Liver (tissue), 9 donors: ENCODE results near the gene KBTBD13. TPM values are rescaled to one million over a fixed set of nuclear protein-coding genes. Genes with fewer than 3 reads are reported as not detected.
A peak's percentile ranks its signal among the peaks of the same experiment; 100 is the strongest.

Source experiments
- DNase-seq: peaks from one replicate; pipeline ENCODE4 v3.0.0-alpha.2; 2017; ENCODE audit warnings: low spot score
- H3K27ac ChIP-seq, 2 donors: one replicate each; pipeline ENCODE4 v1.7.0; 2013; ENCODE audit warnings: inconsistent platforms in 2 of 2, low read length in 2 of 2, control low read depth in 1 of 2, low read depth in 1 of 2, mild to moderate bottlenecking in 1 of 2
- H3K27me3 ChIP-seq, 4 donors: one replicate each; pipeline versions ENCODE4 v1.6.1 to v1.7.0; 2013; ENCODE audit warnings: low read length in 3 of 4, inconsistent platforms in 1 of 4, mild to moderate bottlenecking in 1 of 4, moderate library complexity in 1 of 4; ENCODE audit not compliant: control insufficient read depth in 4 of 4, insufficient read depth in 4 of 4
- H3K36me3 ChIP-seq, 4 donors: one replicate each; pipeline versions ENCODE4 v1.6.1 to v1.7.0; 2013; ENCODE audit warnings: low read length in 3 of 4, mild to moderate bottlenecking in 3 of 4, low read depth in 1 of 4, moderate library complexity in 1 of 4; ENCODE audit not compliant: control insufficient read depth in 4 of 4, insufficient read depth in 3 of 4
- H3K4me1 ChIP-seq, 4 donors: one replicate each; pipeline versions ENCODE4 v1.6.1 to v1.7.0; 2013; ENCODE audit warnings: low read length in 3 of 4, mild to moderate bottlenecking in 3 of 4, moderate library complexity in 1 of 4; ENCODE audit not compliant: control insufficient read depth in 4 of 4, insufficient read depth in 4 of 4
- H3K4me3 ChIP-seq, 3 donors: one replicate each; pipeline versions ENCODE4 v1.6.1 to v1.7.0; 2013; ENCODE audit warnings: low read length in 3 of 3, control low read depth in 1 of 3, low read depth in 1 of 3, mild to moderate bottlenecking in 1 of 3
- H3K9ac ChIP-seq, 2 donors: one replicate each; pipeline ENCODE4 v1.7.0; 2013; ENCODE audit warnings: low read length in 2 of 2, mild to moderate bottlenecking in 2 of 2, moderate library complexity in 2 of 2, control low read depth in 1 of 2, low read depth in 1 of 2
- H3K9me3 ChIP-seq, 4 donors: one replicate each; pipeline versions ENCODE4 v1.6.1 to v1.7.0; 2013; ENCODE audit warnings: low read length in 3 of 4; ENCODE audit not compliant: control insufficient read depth in 4 of 4
- ATF3 ChIP-seq: IDR thresholded peaks from 2 replicates; pipeline ENCODE4 v1.6.1; 2016; ENCODE audit warnings: antibody characterized with exemption
- CTCF ChIP-seq: fragments of 150-350 bp; IDR thresholded peaks from 2 replicates; pipeline ENCODE4 v1.5.1; 2017; ENCODE audit warnings: improper control_type of control experiment, low read depth, low read length; ENCODE audit not compliant: missing input control
- EGR1 ChIP-seq, 2 donors: IDR thresholded peaks; 2 replicates each; pipeline ENCODE4 v1.6.1; 2016 to 2018; ENCODE audit warnings: antibody characterized with exemption in 2 of 2, low read depth in 2 of 2
- FOXA1 ChIP-seq: IDR thresholded peaks from 2 replicates; pipeline ENCODE4 v1.6.1; 2016; ENCODE audit warnings: antibody characterized with exemption
- FOXA2 ChIP-seq: IDR thresholded peaks from 2 replicates; pipeline ENCODE4 v1.6.1; 2016; ENCODE audit warnings: antibody characterized with exemption
- GABPA ChIP-seq, 2 donors: IDR thresholded peaks in 1 of 2; conservative IDR thresholded peaks in 1 of 2; 2 replicates each; pipeline ENCODE4 v1.6.1; 2016; ENCODE audit warnings: antibody characterized with exemption in 2 of 2, mild to moderate bottlenecking in 1 of 2, moderate library complexity in 1 of 2
- HNF4A ChIP-seq, 2 donors: conservative IDR thresholded peaks; 2 replicates each; pipeline ENCODE4 v1.6.1; 2016; ENCODE audit warnings: antibody characterized with exemption in 2 of 2, mild to moderate bottlenecking in 2 of 2
- HNF4G ChIP-seq: IDR thresholded peaks from 2 replicates; pipeline ENCODE4 v1.6.1; 2016; ENCODE audit warnings: antibody characterized with exemption
- JUND ChIP-seq, 2 donors: IDR thresholded peaks; 2 replicates each; pipeline ENCODE4 v1.6.1; 2016; ENCODE audit warnings: antibody characterized with exemption in 2 of 2
- MAX ChIP-seq: IDR thresholded peaks from 2 replicates; pipeline ENCODE4 v1.6.1; 2016; ENCODE audit warnings: antibody characterized with exemption
- NR2F2 ChIP-seq: IDR thresholded peaks from 2 replicates; pipeline ENCODE4 v1.6.1; 2016; ENCODE audit warnings: antibody characterized with exemption
- RAD21 ChIP-seq, 2 donors: IDR thresholded peaks; 2 replicates each; pipeline ENCODE4 v1.6.1; 2016; ENCODE audit warnings: antibody characterized with exemption in 2 of 2, mild to moderate bottlenecking in 2 of 2
- REST ChIP-seq: IDR thresholded peaks from 2 replicates; pipeline ENCODE4 v1.6.1; 2016; ENCODE audit warnings: antibody characterized with exemption, mild to moderate bottlenecking
- RXRA ChIP-seq, 2 donors: IDR thresholded peaks; 2 replicates each; pipeline ENCODE4 v1.6.1; 2017 to 2018; ENCODE audit warnings: antibody characterized with exemption in 2 of 2, mild to moderate bottlenecking in 1 of 2
- SP1 ChIP-seq: IDR thresholded peaks from 2 replicates; pipeline ENCODE4 v1.6.1; 2018; ENCODE audit warnings: antibody characterized with exemption, mild to moderate bottlenecking
- TAF1 ChIP-seq: conservative IDR thresholded peaks from 2 replicates; pipeline ENCODE4 v1.6.1; 2016; ENCODE audit warnings: antibody characterized with exemption, mild to moderate bottlenecking
- YY1 ChIP-seq: IDR thresholded peaks from 2 replicates; pipeline ENCODE4 v1.6.1; 2016; ENCODE audit warnings: antibody characterized with exemption, mild to moderate bottlenecking
- ZBTB33 ChIP-seq: IDR thresholded peaks from 2 replicates; pipeline ENCODE4 v1.6.1; 2016; ENCODE audit warnings: antibody characterized with exemption
- WGBS: extraction: QIAGEN DNeasy Blood & Tissue Kit; methylation state at CpG from one replicate; pipeline ENCODE4 v1.1.7; 2013; 5-methylcytosine and 5-hydroxymethylcytosine counted together
- polyA plus RNA-seq, 2 donors: library from polyadenylated mRNA; stranded (reverse) in 1 of 2; unstranded in 1 of 2; fragments of 200-250 nt in 1 of 2; fragments of >200 nt in 1 of 2; fragmentation: Nextera tagmentation in 1 of 2; extraction: Ambion mirVana in 1 of 2; gene quantifications; one replicate each; pipeline versions ENCODE4 v1.2.1 to v1.2.3, GENCODE V29; 2013 to 2015
- total RNA-seq, 2 donors: library from RNA; depleted of rRNA; stranded (reverse); fragments of >200 nt; gene quantifications; one replicate each; pipeline ENCODE4 v1.2.3, GENCODE V29; 2014
- donor health status: healthy.
- donor health status: healthy.
- donor health status: healthy.
- donor health status: healthy.
- donor health status: healthy.

The KBTBD13 gene
- total and polyA plus RNA-seq, 4 donors: not detected

GRCh38 chr15:65052956-65053355 is 23.6 kb upstream of the KBTBD13 start (continued):
- TF ChIP-seq HNF4A (conservative IDR thresholded peaks at IDR 0.05) (no peak), MAX (no peak), YY1 (no peak), ATF3 (no peak), RXRA (IDR thresholded peaks at IDR 0.05) (no peak), NR2F2 (no peak), HNF4G (no peak), GABPA (IDR thresholded peaks at IDR 0.05 in 1 of 2, conservative IDR thresholded peaks at IDR 0.05 in 1 of 2) (no peak), FOXA2 (no peak)

- no peak for TF ChIP-seq HNF4G
- TF ChIP-seq RAD21 (IDR thresholded peaks at IDR 0.05): peak; percentile 99
- TF ChIP-seq HNF4A (conservative IDR thresholded peaks at IDR 0.05): peak in 1 of 2 donors; percentile 17
- peak; percentile 97 for TF ChIP-seq CTCF
- no peak for TF ChIP-seq TAF1
- no peak for TF ChIP-seq SP1
- peak in 1 of 2 donors; percentile 36 for TF ChIP-seq RXRA (IDR thresholded peaks at IDR 0.05)
- Histone ChIP-seq H3K27ac (no peak overlapping the region), H3K36me3 (no peaks in the 10 kb centered on the region), H3K27me3 (no peaks in the 10 kb centered on the region), H3K4me1 (peaks cover 0 to 11% (median 10%) of the 10 kb centered on the region in 4 donors), H3K9ac (peak overlapping the region in 1 of 2 donors; percentile 8), H3K4me3 (no peak overlapping the region), H3K9me3 (no peaks in the 10 kb centered on the region)
- WGBS: 68% methylated on average over 26 of the region's 26 CpGs
- DNase-seq: peak; percentile 75
Measured at GRCh38 chr15:65054333-65055200, 22.0 kb upstream of the KBTBD13 start.

GRCh38 chr15:65055201-65055870 is 21.2 kb upstream of the KBTBD13 start:
- Histone ChIP-seq H3K4me1 (peaks cover 0 to 11% (median 10%) of the 10 kb centered on the region in 4 donors), H3K9ac (peak overlapping the region in 1 of 2 donors; percentile 8), H3K27me3 (no peaks in the 10 kb centered on the region), H3K27ac (no peak overlapping the region), H3K9me3 (no peaks in the 10 kb centered on the region), H3K36me3 (no peaks in the 10 kb centered on the region), H3K4me3 (no peak overlapping the region)
- no peak for DNase-seq
- WGBS: 26% methylated on average over 6 of the region's 6 CpGs
- TF ChIP-seq EGR1 (IDR thresholded peaks at IDR 0.05; ENCODE audit: low read depth in 2 of 2) (peak in 1 of 2 donors; percentile 54), ATF3 (peak; percentile 52), RAD21 (IDR thresholded peaks at IDR 0.05) (peak; percentile 44 to 47), JUND (IDR thresholded peaks at IDR 0.05) (peak; percentile 78 to 93), GABPA (IDR thresholded peaks at IDR 0.05 in 1 of 2, conservative IDR thresholded peaks at IDR 0.05 in 1 of 2) (no peak), ZBTB33 (no peak), YY1 (peak; percentile 58), HNF4A (conservative IDR thresholded peaks at IDR 0.05) (peak; percentile 91 to 94), NR2F2 (peak; percentile 64), REST (peak; percentile 53), FOXA1 (peak; percentile 24)
